Caco-2 (cell line): ENCODE measurements around the gene ANKS3. TPM values are rescaled to one million over a fixed set of nuclear protein-coding genes. Genes with fewer than 3 reads are reported as not detected.

Experiments used
- BruUV-seq: library from RNA; stranded (reverse); fragments of 400-500 nt; replicated peaks from 2 replicates; lab custom pipeline; 2021; lab: Mats Ljungman, UMichigan
- CTCF ChIA-PET: fragments of 300-600 bp; sonication (Branson Sonifier 250); formaldehyde crosslinking; loops from one replicate; lab custom pipeline; 2022; ENCODE audit warnings: antibody characterized with exemption; lab: Charles Lee
- POLR2A ChIA-PET: fragments of 300-600 bp; sonication (Branson Sonifier 250); formaldehyde crosslinking; loops from one replicate; lab custom pipeline; 2022; ENCODE audit warnings: antibody characterized with exemption; lab: Charles Lee
- DNase-seq, 2 experiments: peaks; one replicate each; pipeline versions ENCODE4 v3.0.0 to v3.0.0-alpha.2; 2020 to 2022
- H3K27me3 ChIP-seq: replicated peaks from 2 replicates; pipeline ENCODE4 v1.6.0; 2011; ENCODE audit warnings: low read length; ENCODE audit not compliant: control insufficient read depth, insufficient read depth
- H3K36me3 ChIP-seq: 2 replicates; pipeline ENCODE4 v1.5.1; 2011; ENCODE audit warnings: low read length; ENCODE audit not compliant: control insufficient read depth, insufficient read depth
- H3K4me1 ChIP-seq: fragments of 250-450 bp; sonication (Bioruptor Pico); 2 replicates; pipeline ENCODE4 v1.5.1; 2020; ENCODE audit warnings: mild to moderate bottlenecking
- H3K4me3 ChIP-seq: 2 replicates; pipeline ENCODE4 v1.5.1; 2011; ENCODE audit warnings: low read depth, mild to moderate bottlenecking, control low read depth, low read length
- H3K9me3 ChIP-seq: fragments of 250-450 bp; sonication (Bioruptor Pico); 2 replicates; pipeline ENCODE4 v1.5.1; 2020; ENCODE audit warnings: mild to moderate bottlenecking, moderate library complexity
- H3K27ac Mint-ChIP-seq: one replicate; pipeline ENCODE4 v1.8.0; 2022; ENCODE audit warnings: mixed read lengths; ENCODE audit not compliant: unreplicated experiment
- H3K27me3 Mint-ChIP-seq: one replicate; pipeline ENCODE4 v1.8.0; 2022; ENCODE audit warnings: mixed read lengths; ENCODE audit not compliant: insufficient read depth, unreplicated experiment
- H3K36me3 Mint-ChIP-seq: one replicate; pipeline ENCODE4 v1.8.0; 2022; ENCODE audit warnings: mild to moderate bottlenecking, mixed read lengths; ENCODE audit not compliant: insufficient read depth, unreplicated experiment
- H3K4me1 Mint-ChIP-seq: one replicate; pipeline ENCODE4 v1.8.0; 2022; ENCODE audit warnings: low read depth, mixed read lengths; ENCODE audit not compliant: unreplicated experiment
- H3K4me3 Mint-ChIP-seq: one replicate; pipeline ENCODE4 v1.8.0; 2022; ENCODE audit warnings: mild to moderate bottlenecking, moderate library complexity, mixed read lengths; ENCODE audit not compliant: unreplicated experiment
- H3K9me3 Mint-ChIP-seq: one replicate; pipeline ENCODE4 v1.8.0; 2022; ENCODE audit warnings: mixed read lengths; ENCODE audit not compliant: unreplicated experiment
- intact Hi-C: fragments of 100-400 bp; cut with micrococcal nuclease; formaldehyde crosslinking; loops from one replicate; pipeline ENCODE4 v1.10.0; 2022; ENCODE audit not compliant: unreplicated experiment
- microRNA-seq: library from miRNA; unstranded; fragments of <30 nt; microRNA quantifications from one replicate; pipeline ENCODE4 v1.2.0, GENCODE V29; 2022
- total RNA-seq: library from RNA; stranded (reverse); gene quantifications from 2 replicates; pipeline ENCODE4 v1.2.3, GENCODE V29; 2022
- TF ChIP-seq, protein P1 (sequence below), 2 experiments: fragments of 200-600 bp in 1 of 2; IDR thresholded peaks; 1 replicate in 1 of 2; 2 replicates in 1 of 2; pipeline versions ENCODE4 v1.5.1 to v1.8.0; 2011 to 2022; ENCODE audit warnings: antibody characterized with exemption in 1 of 2, control low read depth in 1 of 2, inconsistent platforms in 1 of 2, low read depth in 1 of 2, low read length in 1 of 2, mild to moderate bottlenecking in 1 of 2, moderate library complexity in 1 of 2; ENCODE audit not compliant: insufficient read depth in 1 of 2, severe bottlenecking in 1 of 2, unreplicated experiment in 1 of 2

ANKS3 gene
- total RNA-seq, 1 experiment from 2014 or later: 28.1 TPM

DNA sequence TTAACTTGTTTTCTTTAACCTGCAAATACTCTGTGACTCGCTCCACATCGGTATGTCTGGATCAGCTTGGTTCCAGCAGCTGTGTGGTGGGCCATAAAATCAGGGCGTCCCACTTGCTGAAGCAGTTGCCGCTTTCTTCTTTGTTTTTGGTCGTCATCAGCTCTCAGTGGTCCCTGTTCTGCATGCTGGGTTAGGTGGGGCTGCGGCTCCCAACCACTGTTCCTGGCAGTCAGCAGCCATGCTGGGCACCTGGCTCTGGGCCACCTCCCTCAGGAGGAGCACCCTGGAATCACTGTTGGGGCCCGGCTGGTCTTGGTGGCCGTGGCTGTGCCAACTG lies 86.5 kb downstream of the ANKS3 start:
- Histone ChIP-seq H3K4me1 (peaks cover 3% of the 10 kb centered on the region), H3K36me3 (peaks cover 2% of the 10 kb centered on the region; the same call in 1 of the 2 replicates), H3K27me3 (no peaks in the 10 kb centered on the region), H3K4me3 (no peak overlapping the region), H3K9me3 (no peaks in the 10 kb centered on the region)
- DNase-seq: no peak
- Mint-ChIP-seq H3K9me3 (no peaks in the 10 kb centered on the region), H3K27ac (no peak overlapping the region), H3K4me3 (no peak overlapping the region), H3K27me3 (no peaks in the 10 kb centered on the region), H3K4me1 (no peaks in the 10 kb centered on the region), H3K36me3 (peaks cover 24% of the 10 kb centered on the region)
- CTCF ChIA-PET: no interaction called here
- POLR2A ChIA-PET: no interaction called here
- TF ChIP-seq, protein P1, sequence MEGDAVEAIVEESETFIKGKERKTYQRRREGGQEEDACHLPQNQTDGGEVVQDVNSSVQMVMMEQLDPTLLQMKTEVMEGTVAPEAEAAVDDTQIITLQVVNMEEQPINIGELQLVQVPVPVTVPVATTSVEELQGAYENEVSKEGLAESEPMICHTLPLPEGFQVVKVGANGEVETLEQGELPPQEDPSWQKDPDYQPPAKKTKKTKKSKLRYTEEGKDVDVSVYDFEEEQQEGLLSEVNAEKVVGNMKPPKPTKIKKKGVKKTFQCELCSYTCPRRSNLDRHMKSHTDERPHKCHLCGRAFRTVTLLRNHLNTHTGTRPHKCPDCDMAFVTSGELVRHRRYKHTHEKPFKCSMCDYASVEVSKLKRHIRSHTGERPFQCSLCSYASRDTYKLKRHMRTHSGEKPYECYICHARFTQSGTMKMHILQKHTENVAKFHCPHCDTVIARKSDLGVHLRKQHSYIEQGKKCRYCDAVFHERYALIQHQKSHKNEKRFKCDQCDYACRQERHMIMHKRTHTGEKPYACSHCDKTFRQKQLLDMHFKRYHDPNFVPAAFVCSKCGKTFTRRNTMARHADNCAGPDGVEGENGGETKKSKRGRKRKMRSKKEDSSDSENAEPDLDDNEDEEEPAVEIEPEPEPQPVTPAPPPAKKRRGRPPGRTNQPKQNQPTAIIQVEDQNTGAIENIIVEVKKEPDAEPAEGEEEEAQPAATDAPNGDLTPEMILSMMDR (IDR thresholded peaks at IDR 0.05; ENCODE audit: insufficient read depth in 1 of 2, low read depth in 1 of 2, low read length in 1 of 2, severe bottlenecking in 1 of 2, unreplicated experiment in 1 of 2): no peak
- BruUV-seq: no TSS peak
- intact Hi-C loops: no loop called here

- H3K4me3 Mint-ChIP-seq: no peak overlapping the region
- Histone ChIP-seq H3K9me3 (no peaks in the 10 kb centered on the region), H3K4me3 (no peak overlapping the region), H3K27me3 (no peaks in the 10 kb centered on the region), H3K36me3 (peaks cover 2% of the 10 kb centered on the region; the same call in 1 of the 2 replicates), H3K4me1 (no peaks in the 10 kb centered on the region)
- H3K9me3 Mint-ChIP-seq: no peaks in the 10 kb centered on the region
- DNase-seq: no peak
- peaks cover 24% of the 10 kb centered on the region for H3K36me3 Mint-ChIP-seq
- intact Hi-C loops: no loop called here
- BruUV-seq: no TSS peak
- H3K27me3 Mint-ChIP-seq: no peaks in the 10 kb centered on the region
- TF ChIP-seq, protein P1 (IDR thresholded peaks at IDR 0.05; ENCODE audit: insufficient read depth in 1 of 2, low read depth in 1 of 2, low read length in 1 of 2, severe bottlenecking in 1 of 2, unreplicated experiment in 1 of 2): no peak
- no peak overlapping the region for H3K27ac Mint-ChIP-seq
- ChIA-PET POLR2A (no interaction called here), CTCF (no interaction called here)
- H3K4me1 Mint-ChIP-seq: no peaks in the 10 kb centered on the region
These were observed 87.1 kb downstream of the ANKS3 start for GRCh38 chr16:4646773-4647643.

Small RNA genes lying within 50 kb of the gene (microRNA-seq; reads per million reads assigned to microRNA genes)
- gene MIR6769A: 1.1 reads per million

Other genes with a start within 250 kb of the ANKS3 start
- 45.0 and 51.7 TPM in 2 replicates for gene CDIP1, start 195.5 kb downstream of the ANKS3 start, total RNA-seq
- gene C16orf96, start 177.9 kb downstream of the ANKS3 start, total RNA-seq: 0.11 and 0.19 TPM in 2 replicates
- 32.4 and 36.2 TPM in 2 replicates for gene UBALD1, start 119.4 kb downstream of the ANKS3 start, total RNA-seq
- 67.1 and 72.3 TPM in 2 replicates for gene MGRN1, start 109.4 kb downstream of the ANKS3 start, total RNA-seq
- gene NUDT16L1, start 40.7 kb downstream of the ANKS3 start, total RNA-seq: 27.9 and 31.3 TPM in 2 replicates
- 0.54 TPM in 1 of 2 replicates, not detected in the other for gene DNAAF8, start 266 bp upstream of the ANKS3 start, total RNA-seq
- gene ZNF500, start 32.9 kb upstream of the ANKS3 start, total RNA-seq: 12.9 and 13.3 TPM in 2 replicates
- not detected in 2 replicates for gene SEPTIN12, start 54.1 kb upstream of the ANKS3 start, total RNA-seq
- not detected in 2 replicates for gene SMIM22, start 61.1 kb upstream of the ANKS3 start, total RNA-seq
- gene ROGDI, start 68.4 kb upstream of the ANKS3 start, total RNA-seq: 18.2 and 19.0 TPM in 2 replicates
- 112 and 117 TPM in 2 replicates for gene GLYR1, start 113.0 kb upstream of the ANKS3 start, total RNA-seq
- 31.5 and 37.9 TPM in 2 replicates for gene UBN1, start 113.2 kb upstream of the ANKS3 start, total RNA-seq
- gene PPL, start 202.9 kb upstream of the ANKS3 start, total RNA-seq: 61.5 and 68.1 TPM in 2 replicates
- gene SEC14L5, start 224.1 kb upstream of the ANKS3 start, total RNA-seq: 0.14 and 0.67 TPM in 2 replicates